Measurements from ENCODE around the gene OR2G2. TPM values are rescaled to one million over a fixed set of nuclear protein-coding genes. Genes with fewer than 3 reads are reported as not detected.

OR2G2 gene
- total RNA-seq (not detected in 2 replicates), polyA plus RNA-seq (not detected in 2 replicates), polyA minus RNA-seq (ENCODE audit: low replicate concordance) (not detected in 2 replicates)
- not detected in 2 replicates for polyA plus RNA-seq (2012)

GRCh38 chr1:247588060-247588459 is at the start of gene OR2G2:
OR2G2 (plus strand) TSS chr1:247588360; CDS start chr1:247588360, 0 bp downstream.
- no peaks in the 10 kb centered on the region for H4K20me1 ChIP-seq (ENCODE audit: control insufficient read depth, extremely low read depth, insufficient read depth, low read length)
- no peaks in the 10 kb centered on the region for H3K9me3 ChIP-seq (ENCODE audit: control insufficient read depth, insufficient read depth, low read depth, low read length)
- no peaks in the 10 kb centered on the region for H3K4me1 ChIP-seq (ENCODE audit: control insufficient read depth, extremely low read depth, insufficient read depth, low read length)
- no peaks in the 10 kb centered on the region for H3K79me2 ChIP-seq (ENCODE audit: control insufficient read depth, insufficient read depth, low read length)
- no peaks in the 10 kb centered on the region for H3K27me3 ChIP-seq (ENCODE audit: control insufficient read depth, insufficient read depth, low read length)
- DNase-seq (ENCODE audit: low read depth in 2 of 2): no peak
- no peaks in the 10 kb centered on the region for H3K36me3 ChIP-seq (ENCODE audit: control insufficient read depth, insufficient read depth, low read length)
- TF ChIP-seq EZH2 (IDR thresholded peaks at IDR 0.05; ENCODE audit: low read length, missing control alignments) (no peak), CTCF (conservative IDR thresholded peaks at IDR 0.05 in 1 of 2, IDR thresholded peaks at IDR 0.05 in 1 of 2; ENCODE audit: low read depth in 1 of 2, low read length in 2 of 2) (no peak)
- no peak within 1 kb of the TSS for H3K9ac ChIP-seq (ENCODE audit: insufficient read depth, low read length)
- no peak within 1 kb of the TSS for H3K4me3 ChIP-seq (replicated peaks in 1 of 4; ENCODE audit: control extremely low read depth in 1 of 4, insufficient read depth in 1 of 4, low read depth in 3 of 4, low read length in 4 of 4)
- no peak within 1 kb of the TSS for H3K4me2 ChIP-seq (ENCODE audit: extremely low read depth, insufficient read depth, low read length)
- H2AFZ ChIP-seq (ENCODE audit: low read length): no peak within 1 kb of the TSS
- no peak within 1 kb of the TSS for H3K27ac ChIP-seq (ENCODE audit: insufficient read depth, low read length)

- Histone ChIP-seq H3K4me2 (ENCODE audit: extremely low read depth, insufficient read depth, low read length) (no peak overlapping the region), H3K4me3 (replicated peaks in 1 of 4; ENCODE audit: control extremely low read depth in 1 of 4, insufficient read depth in 1 of 4, low read depth in 3 of 4, low read length in 4 of 4) (no peak overlapping the region), H3K27me3 (ENCODE audit: control insufficient read depth, insufficient read depth, low read length) (no peaks in the 10 kb centered on the region), H4K20me1 (ENCODE audit: control insufficient read depth, extremely low read depth, insufficient read depth, low read length) (no peaks in the 10 kb centered on the region), H3K9ac (ENCODE audit: insufficient read depth, low read length) (no peak overlapping the region), H2AFZ (ENCODE audit: low read length) (no peak overlapping the region), H3K36me3 (ENCODE audit: control insufficient read depth, insufficient read depth, low read length) (no peaks in the 10 kb centered on the region), H3K9me3 (ENCODE audit: control insufficient read depth, insufficient read depth, low read depth, low read length) (no peaks in the 10 kb centered on the region), H3K79me2 (ENCODE audit: control insufficient read depth, insufficient read depth, low read length) (no peaks in the 10 kb centered on the region), H3K4me1 (ENCODE audit: control insufficient read depth, extremely low read depth, insufficient read depth, low read length) (no peaks in the 10 kb centered on the region), H3K27ac (ENCODE audit: insufficient read depth, low read length) (no peak overlapping the region)
- DNase-seq (ENCODE audit: low read depth in 2 of 2): no peak
- TF ChIP-seq CTCF (conservative IDR thresholded peaks at IDR 0.05 in 1 of 2, IDR thresholded peaks at IDR 0.05 in 1 of 2; ENCODE audit: low read depth in 1 of 2, low read length in 2 of 2) (no peak), EZH2 (IDR thresholded peaks at IDR 0.05; ENCODE audit: low read length, missing control alignments) (no peak)
Measured at GRCh38 chr1:247538561-247538960, 49.6 kb upstream of the OR2G2 start.

GRCh38 chr1:247539215-247539614 is 48.9 kb upstream of the OR2G2 start:
- H3K36me3 ChIP-seq (ENCODE audit: control insufficient read depth, insufficient read depth, low read length): no peaks in the 10 kb centered on the region
- no peak overlapping the region for H3K4me2 ChIP-seq (ENCODE audit: extremely low read depth, insufficient read depth, low read length)
- no peak overlapping the region for H3K27ac ChIP-seq (ENCODE audit: insufficient read depth, low read length)
- H2AFZ ChIP-seq (ENCODE audit: low read length): no peak overlapping the region
- no peaks in the 10 kb centered on the region for H3K79me2 ChIP-seq (ENCODE audit: control insufficient read depth, insufficient read depth, low read length)
- DNase-seq (ENCODE audit: low read depth in 2 of 2): no peak
- H3K4me3 ChIP-seq (replicated peaks in 1 of 4; ENCODE audit: control extremely low read depth in 1 of 4, insufficient read depth in 1 of 4, low read depth in 3 of 4, low read length in 4 of 4): no peak overlapping the region
- no peaks in the 10 kb centered on the region for H3K4me1 ChIP-seq (ENCODE audit: control insufficient read depth, extremely low read depth, insufficient read depth, low read length)
- no peaks in the 10 kb centered on the region for H3K27me3 ChIP-seq (ENCODE audit: control insufficient read depth, insufficient read depth, low read length)
- H3K9me3 ChIP-seq (ENCODE audit: control insufficient read depth, insufficient read depth, low read depth, low read length): no peaks in the 10 kb centered on the region
- no peak overlapping the region for H3K9ac ChIP-seq (ENCODE audit: insufficient read depth, low read length)
- TF ChIP-seq EZH2 (IDR thresholded peaks at IDR 0.05; ENCODE audit: low read length, missing control alignments): no peak
- no peak for TF ChIP-seq CTCF (conservative IDR thresholded peaks at IDR 0.05 in 1 of 2, IDR thresholded peaks at IDR 0.05 in 1 of 2; ENCODE audit: low read depth in 1 of 2, low read length in 2 of 2)
- H4K20me1 ChIP-seq (ENCODE audit: control insufficient read depth, extremely low read depth, insufficient read depth, low read length): no peaks in the 10 kb centered on the region
